Mucosa of stomach (tissue), 1 donor: ENCODE measurements around the gene KAZN.

Source experiments
- H3K27me3 ChIP-seq: one replicate; pipeline ENCODE4 v1.7.0; 2013; ENCODE audit warnings: mild to moderate bottlenecking, low read length; ENCODE audit not compliant: control insufficient read depth, insufficient read depth
- H3K36me3 ChIP-seq: one replicate; pipeline ENCODE4 v1.7.0; 2013; ENCODE audit warnings: low read length; ENCODE audit not compliant: control insufficient read depth, insufficient read depth
- H3K4me1 ChIP-seq: one replicate; pipeline ENCODE4 v1.7.0; 2013; ENCODE audit warnings: mild to moderate bottlenecking, low read length; ENCODE audit not compliant: control insufficient read depth, insufficient read depth
- H3K4me3 ChIP-seq: one replicate; pipeline ENCODE4 v1.7.0; 2013; ENCODE audit warnings: low read length
- H3K9ac ChIP-seq: one replicate; pipeline ENCODE4 v1.7.0; 2013; ENCODE audit warnings: mild to moderate bottlenecking, low read length, moderate library complexity
- H3K9me3 ChIP-seq: one replicate; pipeline ENCODE4 v1.7.0; 2013; ENCODE audit warnings: mild to moderate bottlenecking, low read length, moderate library complexity; ENCODE audit not compliant: control insufficient read depth
- donor health status: Pancreatic carcinoma.

The KAZN gene

DNA sequence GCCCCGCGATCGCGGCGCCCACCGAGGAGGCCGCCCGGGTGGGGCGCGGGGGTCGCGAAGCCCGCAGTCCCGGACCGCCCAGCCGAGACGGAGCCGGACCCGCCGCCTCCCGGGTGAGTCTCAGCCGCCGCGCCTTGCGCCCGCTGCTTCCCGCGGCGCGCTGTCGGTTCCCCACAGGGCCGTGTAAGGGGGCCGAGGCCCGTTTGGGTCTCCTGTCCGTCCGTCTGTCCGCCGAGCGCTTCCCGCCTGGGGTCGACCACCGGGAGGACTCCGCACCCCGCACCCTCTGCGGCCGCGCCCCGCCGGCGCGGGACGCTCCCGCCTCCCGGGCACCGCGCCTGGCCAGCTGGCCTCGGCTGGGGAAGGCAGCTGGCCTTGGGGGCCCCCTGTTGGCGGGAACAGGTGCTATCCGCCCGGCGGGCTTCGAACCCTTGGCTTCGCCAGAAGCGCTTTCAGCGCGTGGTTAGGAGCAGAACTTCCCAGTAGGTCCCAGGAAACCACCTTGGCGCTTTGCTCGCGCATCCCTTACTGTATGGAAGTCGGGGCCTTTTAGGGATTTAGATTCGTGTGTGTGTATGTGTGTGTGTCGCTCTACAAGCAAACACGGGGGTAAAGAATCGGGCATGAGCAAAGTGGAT, 555.5 kb downstream of the KAZN start:
- peak overlapping the region; percentile 85 for H3K9ac ChIP-seq
- no peaks in the 10 kb centered on the region for H3K27me3 ChIP-seq
- no peaks in the 10 kb centered on the region for H3K9me3 ChIP-seq
- H3K4me1 ChIP-seq: peaks cover 63% of the 10 kb centered on the region
- peak overlapping the region; percentile 15 for H3K4me3 ChIP-seq
- no peaks in the 10 kb centered on the region for H3K36me3 ChIP-seq

DNA sequence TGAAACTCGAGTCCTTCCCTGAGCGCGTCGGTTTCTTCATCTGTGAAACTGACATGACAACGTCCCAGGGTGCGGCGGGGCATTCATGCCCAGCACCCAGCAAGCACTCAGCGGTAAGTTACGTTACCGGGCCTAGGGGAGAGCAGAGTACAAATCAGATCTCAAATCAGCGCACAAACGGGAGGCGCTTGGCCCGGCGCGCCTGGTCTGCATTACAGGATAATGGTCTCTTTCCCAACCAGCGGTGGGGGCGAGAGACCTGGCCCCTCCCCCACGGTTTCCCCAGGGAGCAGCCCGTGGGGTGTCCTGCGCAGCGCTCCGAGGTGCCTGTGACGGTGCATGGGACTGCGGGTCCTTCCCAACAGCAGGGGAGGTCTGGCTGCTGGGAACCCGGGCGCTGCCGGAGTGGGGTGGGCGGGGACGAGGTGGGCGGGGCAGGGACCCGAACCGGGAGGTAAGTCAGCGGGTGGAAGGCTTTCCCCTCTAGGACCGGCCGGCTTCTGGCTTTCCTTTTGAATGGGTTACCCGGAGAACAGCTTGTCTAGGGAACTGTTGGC, 556.1 kb downstream of the KAZN start:
- Histone ChIP-seq H3K9me3 (no peaks in the 10 kb centered on the region), H3K4me3 (peak overlapping the region; percentile 15), H3K9ac (peak overlapping the region; percentile 85)

DNA sequence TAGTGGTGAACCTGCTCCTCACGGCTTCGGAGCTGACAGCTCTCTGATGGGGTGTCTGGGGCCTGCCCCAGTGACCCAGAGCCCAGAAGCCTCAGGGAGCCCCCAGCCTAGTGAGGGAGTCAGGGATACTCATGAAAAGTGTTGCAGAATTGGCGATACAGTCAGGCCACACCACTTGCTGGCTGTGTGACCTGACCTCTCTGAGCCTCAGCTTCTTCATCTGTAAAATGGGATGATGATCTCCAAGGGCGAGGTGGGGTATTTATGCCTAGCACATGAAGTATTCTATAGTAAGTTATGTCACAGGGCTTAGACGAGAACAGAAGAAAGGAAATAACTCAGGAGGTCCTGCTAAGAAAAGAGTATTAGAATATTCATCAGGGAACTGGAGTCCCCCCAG, 556.7 kb downstream of the KAZN start:
- H3K27me3 ChIP-seq: no peaks in the 10 kb centered on the region
- no peaks in the 10 kb centered on the region for H3K9me3 ChIP-seq
- H3K36me3 ChIP-seq: no peaks in the 10 kb centered on the region
- H3K4me3 ChIP-seq: no peak overlapping the region
- H3K9ac ChIP-seq: peak overlapping the region; percentile 85
- H3K4me1 ChIP-seq: peaks cover 64% of the 10 kb centered on the region

More for the DNA sequence above, 556.1 kb downstream of the KAZN start:
- H3K27me3 ChIP-seq: no peaks in the 10 kb centered on the region
- H3K4me1 ChIP-seq: peaks cover 64% of the 10 kb centered on the region
- no peaks in the 10 kb centered on the region for H3K36me3 ChIP-seq

DNA sequence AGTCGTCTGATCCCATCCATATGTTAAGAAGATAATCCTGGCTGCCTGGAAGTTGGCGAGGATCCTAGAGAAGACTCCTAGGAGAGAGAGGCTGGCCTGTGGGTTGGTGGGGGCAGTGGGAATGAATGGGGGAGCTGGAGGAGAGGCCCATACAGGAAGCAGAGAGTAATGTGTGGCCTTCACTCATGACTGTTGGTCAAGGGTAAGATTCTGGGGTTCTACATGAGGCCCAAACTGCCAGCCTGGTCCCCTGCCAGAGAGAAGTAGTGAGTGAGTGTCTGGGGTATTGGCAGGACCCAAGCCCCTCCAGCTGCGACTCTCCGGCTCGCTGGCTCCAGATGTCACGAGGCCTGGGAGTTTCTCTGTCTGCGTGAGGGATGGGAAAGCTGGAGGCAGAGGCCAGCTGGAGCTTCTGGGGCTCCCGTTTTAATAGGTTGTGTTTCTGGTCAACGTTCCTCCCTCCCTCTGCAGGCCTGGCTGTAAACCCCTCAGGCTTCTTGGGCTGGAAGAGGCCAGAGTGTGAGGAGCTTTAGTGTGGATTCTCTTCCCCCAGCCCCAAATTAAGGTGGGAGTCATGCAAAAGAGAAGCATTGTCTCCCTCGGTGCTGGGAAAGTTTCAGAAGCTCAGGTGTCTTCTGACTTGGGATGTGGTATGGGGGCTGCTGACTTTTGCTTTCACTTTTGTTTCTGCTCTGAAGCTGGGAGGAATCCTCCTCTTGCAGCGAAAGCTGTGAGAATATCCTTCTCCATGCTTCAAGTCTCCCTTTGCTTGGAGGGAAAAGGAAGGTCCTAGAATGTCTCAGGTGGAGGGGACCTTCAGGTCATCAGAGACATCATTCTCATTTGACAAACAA, 557.6 kb downstream of the KAZN start:
- H3K27me3 ChIP-seq: no peaks in the 10 kb centered on the region
- H3K4me1 ChIP-seq: peaks cover 54% of the 10 kb centered on the region
- no peaks in the 10 kb centered on the region for H3K9me3 ChIP-seq
- H3K9ac ChIP-seq: peak overlapping the region; percentile 38
- no peak overlapping the region for H3K4me3 ChIP-seq
- no peaks in the 10 kb centered on the region for H3K36me3 ChIP-seq

DNA sequence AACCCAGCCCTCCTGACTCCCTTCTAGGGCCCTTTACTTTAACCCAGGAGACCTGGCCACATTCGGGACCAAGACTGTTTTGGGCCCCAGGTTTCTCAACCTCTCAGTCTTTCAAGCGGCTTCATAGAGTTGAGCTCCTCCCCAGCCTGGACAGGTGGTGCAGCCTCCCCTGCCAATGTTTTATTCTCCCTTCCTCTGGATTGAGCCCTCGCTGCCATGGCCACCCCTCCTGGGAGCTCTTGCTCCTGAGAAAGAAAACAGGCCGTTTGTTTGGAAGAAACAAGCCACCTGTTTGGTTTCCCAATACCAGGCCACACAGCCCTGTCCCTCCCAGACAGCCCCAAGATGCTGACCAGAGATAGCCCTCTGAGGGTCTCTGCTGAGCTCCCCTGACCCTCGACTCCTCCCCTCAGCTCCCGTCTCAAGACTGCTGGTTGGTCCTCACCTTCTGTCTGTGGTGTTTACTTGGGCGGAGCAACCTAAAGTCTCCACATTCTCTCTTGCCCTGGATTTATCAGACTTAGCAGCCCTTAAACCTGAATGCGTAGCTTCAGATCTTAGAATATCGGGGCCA, 558.4 kb downstream of the KAZN start:
- no peaks in the 10 kb centered on the region for H3K36me3 ChIP-seq
- H3K9me3 ChIP-seq: no peaks in the 10 kb centered on the region
- H3K9ac ChIP-seq: peak overlapping the region; percentile 38
- H3K4me3 ChIP-seq: no peak overlapping the region
- H3K4me1 ChIP-seq: peaks cover 47% of the 10 kb centered on the region
- no peaks in the 10 kb centered on the region for H3K27me3 ChIP-seq

DNA sequence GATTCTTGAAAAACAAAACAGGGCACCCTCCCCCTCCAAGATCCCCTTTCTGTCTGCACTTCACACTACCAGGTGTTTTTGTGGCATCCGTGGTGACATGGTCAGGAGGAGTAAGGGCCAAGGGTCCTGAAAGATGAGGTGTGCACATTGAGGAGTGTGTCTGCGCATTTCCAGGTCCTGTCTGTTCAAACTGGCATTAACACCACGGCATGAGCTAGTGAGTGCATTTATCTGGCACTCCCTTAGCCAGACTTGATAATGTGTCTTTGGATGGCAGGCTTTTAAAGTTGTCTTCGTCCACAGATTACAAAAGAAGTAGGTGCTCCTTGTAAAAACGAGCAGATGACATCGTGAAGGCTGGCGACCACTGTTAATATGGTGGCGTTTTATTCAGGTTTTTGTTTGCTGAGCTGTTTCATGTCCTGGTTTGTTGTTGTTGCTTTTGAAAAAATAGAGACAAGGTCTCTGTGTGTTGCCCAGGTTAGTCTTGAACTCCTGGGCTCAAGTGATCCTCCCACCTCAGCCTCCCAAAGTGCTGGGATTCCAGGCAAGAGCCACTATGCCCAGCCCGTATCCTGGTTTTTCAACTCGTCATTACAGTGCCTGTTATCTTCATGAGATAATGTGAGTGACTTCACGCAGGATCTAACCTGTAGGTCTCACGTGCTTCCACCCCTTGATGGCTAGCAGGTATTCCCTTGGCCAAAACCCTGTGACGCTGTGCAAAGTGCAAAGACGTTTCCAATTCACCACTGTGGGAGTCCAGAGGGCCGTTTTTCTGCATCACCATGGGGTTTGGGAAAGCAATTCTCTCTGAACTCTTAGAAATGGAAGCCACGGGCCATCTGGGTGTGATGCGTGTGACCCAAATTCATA, 559.3 kb downstream of the KAZN start:
- Histone ChIP-seq H3K9ac (no peak overlapping the region), H3K9me3 (no peaks in the 10 kb centered on the region), H3K36me3 (no peaks in the 10 kb centered on the region), H3K4me1 (peaks cover 43% of the 10 kb centered on the region), H3K4me3 (no peak overlapping the region), H3K27me3 (no peaks in the 10 kb centered on the region)

DNA sequence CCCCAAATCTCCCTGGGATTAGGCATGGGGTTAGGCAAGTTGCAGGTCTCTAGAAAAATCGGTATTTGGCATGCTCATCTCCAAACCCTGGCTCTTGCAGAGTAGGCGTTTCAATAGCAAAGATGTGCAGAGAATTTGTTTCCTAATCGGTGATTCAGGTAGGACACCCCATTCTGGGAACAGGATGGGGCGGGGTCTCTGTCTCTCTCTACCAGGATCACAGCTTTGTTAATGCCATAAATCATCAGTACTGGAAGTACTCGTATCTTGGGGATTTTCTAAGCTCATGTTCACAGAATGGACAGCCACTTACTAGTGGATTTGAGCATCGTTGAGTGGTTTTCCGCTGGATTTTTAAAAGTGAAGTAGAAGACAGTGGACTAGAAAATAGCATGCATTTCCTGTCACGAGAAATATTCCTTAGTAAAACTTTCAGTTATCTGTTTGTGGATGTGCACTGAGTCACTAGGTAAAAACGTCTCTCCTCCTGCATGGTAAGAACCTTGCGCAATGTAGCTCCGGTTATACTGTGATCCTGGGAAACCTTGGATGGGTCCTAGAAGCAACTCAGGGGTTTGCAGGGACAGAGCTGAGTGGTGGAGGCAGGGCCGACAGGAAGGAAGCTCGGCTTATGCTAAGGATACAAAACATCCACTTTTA, 560.2 kb downstream of the KAZN start:
- H3K9me3 ChIP-seq: no peaks in the 10 kb centered on the region
- H3K27me3 ChIP-seq: no peaks in the 10 kb centered on the region
- no peaks in the 10 kb centered on the region for H3K36me3 ChIP-seq
- H3K4me1 ChIP-seq: peaks cover 46% of the 10 kb centered on the region
- no peak overlapping the region for H3K9ac ChIP-seq
- no peak overlapping the region for H3K4me3 ChIP-seq

DNA sequence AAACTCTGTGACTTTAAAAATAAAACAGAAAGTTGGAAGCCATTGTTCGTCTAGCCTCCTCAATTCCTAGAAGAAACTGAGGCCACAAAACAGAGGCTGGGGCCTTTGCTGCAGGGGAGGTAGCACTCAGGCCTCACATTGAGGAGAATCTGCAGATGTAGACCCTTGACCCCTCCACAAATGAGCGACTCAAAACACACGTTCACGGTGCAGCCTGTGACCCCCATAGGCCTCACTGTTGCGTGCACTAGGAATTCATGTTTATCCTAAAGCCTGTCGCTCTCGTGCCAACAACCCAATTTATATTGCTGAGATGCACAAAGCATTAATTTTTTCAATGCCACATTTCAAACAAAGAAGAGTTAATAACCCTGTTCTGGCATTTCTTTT, 560.7 kb downstream of the KAZN start:
- no peaks in the 10 kb centered on the region for H3K9me3 ChIP-seq
- H3K4me3 ChIP-seq: no peak overlapping the region
- peaks cover 46% of the 10 kb centered on the region for H3K4me1 ChIP-seq
- no peak overlapping the region for H3K9ac ChIP-seq
- H3K27me3 ChIP-seq: no peaks in the 10 kb centered on the region
- H3K36me3 ChIP-seq: no peaks in the 10 kb centered on the region

DNA sequence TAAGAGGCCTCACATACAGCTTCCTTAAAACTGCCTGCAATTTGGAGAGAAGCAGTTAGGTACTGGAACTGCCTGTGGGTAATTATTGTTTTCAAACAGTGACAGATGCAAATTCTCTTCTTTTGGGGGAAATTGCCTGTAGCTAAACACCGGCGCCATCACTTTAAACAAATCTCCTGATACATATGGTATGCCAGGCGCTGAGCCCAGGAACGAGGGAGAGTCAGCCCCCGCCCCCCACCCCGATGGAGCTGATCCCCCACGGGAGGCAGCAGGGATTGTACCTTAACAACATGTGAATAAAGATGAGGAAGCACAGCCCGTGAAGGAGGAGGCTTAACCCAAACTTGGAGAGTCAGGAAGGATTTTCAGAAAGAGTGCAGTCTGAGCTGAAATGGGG, 562.1 kb downstream of the KAZN start:
- no peaks in the 10 kb centered on the region for H3K9me3 ChIP-seq
- no peaks in the 10 kb centered on the region for H3K36me3 ChIP-seq
- H3K9ac ChIP-seq: no peak overlapping the region
- H3K4me3 ChIP-seq: no peak overlapping the region
- H3K4me1 ChIP-seq: peaks cover 37% of the 10 kb centered on the region
- no peaks in the 10 kb centered on the region for H3K27me3 ChIP-seq

DNA sequence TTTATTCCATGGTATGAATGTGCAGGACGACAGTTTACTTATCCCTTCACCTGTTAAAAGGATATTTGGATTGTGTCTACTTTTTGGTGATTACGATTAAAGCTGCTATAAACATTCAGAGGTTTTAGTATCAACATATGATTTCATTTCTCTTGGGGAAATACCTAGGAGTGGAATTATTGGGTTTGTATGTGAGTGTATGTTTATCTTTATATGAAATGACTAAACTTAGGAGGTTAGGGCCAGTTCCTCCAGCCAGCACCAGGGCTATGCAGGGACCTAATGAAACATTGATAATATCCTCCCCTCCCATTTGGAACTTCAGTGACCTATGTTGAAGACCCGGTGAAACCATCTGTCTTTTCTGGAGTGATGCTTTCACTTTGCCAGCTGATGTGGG, 568.9 kb downstream of the KAZN start:
- no peak overlapping the region for H3K9ac ChIP-seq
- H3K4me1 ChIP-seq: peaks cover 33% of the 10 kb centered on the region
- H3K9me3 ChIP-seq: no peaks in the 10 kb centered on the region
- H3K36me3 ChIP-seq: no peaks in the 10 kb centered on the region
- no peak overlapping the region for H3K4me3 ChIP-seq
- no peaks in the 10 kb centered on the region for H3K27me3 ChIP-seq
